Neural cell (in vitro differentiated cells): ENCODE results near the gene GNG7. TPM values are rescaled to one million over a fixed set of nuclear protein-coding genes. Genes with fewer than 3 reads are reported as not detected.
"Not testable (repeated sequence)": the region's sequence is repeated elsewhere in the genome, so short reads cannot be mapped to it uniquely, and the experiment has no call there.

Experiments used
- H2AFZ ChIP-seq: fragments of 200-600, 300-800 bp; sonication (generic), shearing (Covaris generic); 2 replicates; pipeline ENCODE4 v1.6.0; 2014; ENCODE audit warnings: low read depth, mild to moderate bottlenecking, antibody characterized with exemption, low read length, moderate library complexity
- H3F3A ChIP-seq: fragments of 200-600 bp; shearing (Covaris generic); 2 replicates; pipeline ENCODE4 v1.6.1; 2016; ENCODE audit warnings: mild to moderate bottlenecking, moderate library complexity, mixed read lengths, antibody characterized with exemption, low read length; ENCODE audit not compliant: insufficient read depth, poor library complexity, severe bottlenecking
- H3K27ac ChIP-seq: fragments of 200-600, 300-800 bp; sonication (generic), shearing (Covaris generic); 2 replicates; pipeline ENCODE4 v1.5.1; 2014; ENCODE audit warnings: mild to moderate bottlenecking, low read length, moderate library complexity
- H3K27me3 ChIP-seq: fragments of 300-800, 200-600 bp; sonication (generic), shearing (Covaris generic); 2 replicates; pipeline ENCODE4 v1.6.0; 2014; ENCODE audit warnings: mild to moderate bottlenecking, low read depth, low read length, moderate library complexity; ENCODE audit not compliant: insufficient read depth
- H3K36me3 ChIP-seq: fragments of 300-800, 200-600 bp; sonication (generic), shearing (Covaris generic); 2 replicates; pipeline ENCODE4 v1.5.1; 2014; ENCODE audit warnings: mild to moderate bottlenecking, antibody characterized with exemption, low read length, moderate library complexity; ENCODE audit not compliant: insufficient read depth
- H3K4me2 ChIP-seq: fragments of 300-800, 200-600 bp; sonication (generic), shearing (Covaris generic); 2 replicates; pipeline ENCODE4 v1.6.0; 2014; ENCODE audit warnings: mild to moderate bottlenecking, low read length
- H3K4me3 ChIP-seq: fragments of 300-800, 200-600 bp; sonication (generic), shearing (Covaris generic); 2 replicates; pipeline ENCODE4 v1.5.1; 2014; ENCODE audit warnings: mild to moderate bottlenecking, low read length, moderate library complexity
- H3K79me2 ChIP-seq: fragments of 200-600 bp; shearing (Covaris generic); replicated peaks from 2 replicates; pipeline ENCODE4 v1.6.0; 2014; ENCODE audit warnings: mild to moderate bottlenecking, low read length, moderate library complexity; ENCODE audit not compliant: insufficient read depth
- H3K9ac ChIP-seq: fragments of 300-800, 200-600 bp; sonication (generic), shearing (Covaris generic); 2 replicates; pipeline ENCODE4 v1.6.1; 2016; ENCODE audit warnings: mild to moderate bottlenecking, low read length, mixed read lengths
- H3K9me2 ChIP-seq: fragments of 200-600 bp; shearing (Covaris generic); 2 replicates; pipeline ENCODE4 v1.6.1; 2016; ENCODE audit warnings: mild to moderate bottlenecking, low read length, mixed read lengths; ENCODE audit not compliant: insufficient read depth
- H3K9me3 ChIP-seq: fragments of 200-600, 300-800 bp; sonication (generic), shearing (Covaris generic); 2 replicates; pipeline ENCODE4 v1.6.1; 2016; ENCODE audit warnings: mild to moderate bottlenecking, mixed run types, low read length, moderate library complexity, mixed read lengths
- H4K20me1 ChIP-seq: fragments of 200-600 bp; shearing (Covaris generic); 2 replicates; pipeline ENCODE4 v1.6.1; 2016; ENCODE audit warnings: mild to moderate bottlenecking, mixed run types; ENCODE audit not compliant: insufficient read depth
- CTCF ChIP-seq: fragments of 450-650 bp; IDR thresholded peaks from 2 replicates; pipeline ENCODE4 v1.5.1; 2014; ENCODE audit warnings: antibody characterized with exemption, mild to moderate bottlenecking, moderate library complexity; ENCODE audit not compliant: poor library complexity, severe bottlenecking
- EP300 ChIP-seq: fragments of 450-650 bp; conservative IDR thresholded peaks from 2 replicates; pipeline ENCODE4 v1.6.1; 2014; ENCODE audit warnings: antibody characterized with exemption, mild to moderate bottlenecking, moderate library complexity; ENCODE audit not compliant: poor library complexity, severe bottlenecking
- EZH2 ChIP-seq: fragments of 200-600, 300-800 bp; shearing (Covaris generic), sonication (generic); IDR thresholded peaks from 2 replicates; pipeline ENCODE4 v1.6.1; 2014; ENCODE audit warnings: antibody characterized with exemption, low read length, borderline replicate concordance, mild to moderate bottlenecking; ENCODE audit not compliant: insufficient read depth, poor library complexity, severe bottlenecking
- MXI1 ChIP-seq: fragments of 450-650 bp; conservative IDR thresholded peaks from 2 replicates; pipeline ENCODE4 v1.6.1; 2014; ENCODE audit warnings: antibody characterized with exemption, mild to moderate bottlenecking; ENCODE audit not compliant: poor library complexity, severe bottlenecking
- POLR2AphosphoS5 ChIP-seq: IDR thresholded peaks from 2 replicates; pipeline ENCODE4 v1.6.1; 2012
- REST ChIP-seq: IDR thresholded peaks from 2 replicates; pipeline ENCODE4 v1.6.1; 2012; ENCODE audit warnings: borderline replicate concordance
- SMC3 ChIP-seq: fragments of 450-650 bp; conservative IDR thresholded peaks from 2 replicates; pipeline ENCODE4 v1.6.1; 2014; ENCODE audit warnings: antibody characterized with exemption, mild to moderate bottlenecking, moderate library complexity; ENCODE audit not compliant: poor library complexity
- TAF1 ChIP-seq: IDR thresholded peaks from 2 replicates; pipeline ENCODE4 v1.6.1; 2012; ENCODE audit warnings: low read depth
- polyA plus RNA-seq: library from polyadenylated mRNA; depleted of rRNA; stranded (reverse); fragments of >200 nt; gene quantifications from 2 replicates; pipeline ENCODE4 v1.2.3, GENCODE V29; 2014

The GNG7 gene
- polyA plus RNA-seq, 1 donor from 2014 or later = 3.0 TPM

- H3F3A ChIP-seq = no peaks in the 10 kb centered on the region
- H3K9ac ChIP-seq = no peak overlapping the region
- no peaks in the 10 kb centered on the region for H3K9me3 ChIP-seq
- no peaks in the 10 kb centered on the region for H3K9me2 ChIP-seq
- H3K79me2 ChIP-seq = no peaks in the 10 kb centered on the region
- no peak for TF ChIP-seq MXI1
- no peak for TF ChIP-seq EP300
- no peak for TF ChIP-seq CTCF
- TF ChIP-seq REST = no peak
- no peak for TF ChIP-seq SMC3
- no peak for TF ChIP-seq TAF1
- H3K36me3 ChIP-seq = no peaks in the 10 kb centered on the region
- H3K4me3 ChIP-seq = no peak overlapping the region
- no peak overlapping the region for H2AFZ ChIP-seq
- no peaks in the 10 kb centered on the region for H4K20me1 ChIP-seq
- H3K27ac ChIP-seq = no peak overlapping the region
- H3K4me2 ChIP-seq = no peak overlapping the region
- no peaks in the 10 kb centered on the region for H3K27me3 ChIP-seq
Observed at GRCh38 chr19:2608602-2608922, 93.9 kb downstream of the GNG7 start.

- no peaks in the 10 kb centered on the region for H4K20me1 ChIP-seq
- H3K36me3 ChIP-seq = no peaks in the 10 kb centered on the region
- no peak overlapping the region for H3K4me3 ChIP-seq
- no peak overlapping the region for H3K9ac ChIP-seq
- H3K27me3 ChIP-seq = no peaks in the 10 kb centered on the region
- no peak overlapping the region for H3K4me2 ChIP-seq
- no peaks in the 10 kb centered on the region for H3F3A ChIP-seq
- no peak overlapping the region for H3K27ac ChIP-seq
- no peaks in the 10 kb centered on the region for H3K9me3 ChIP-seq
- no peaks in the 10 kb centered on the region for H3K9me2 ChIP-seq
- TF ChIP-seq EP300 = no peak
- TF ChIP-seq REST = no peak
- TF ChIP-seq POLR2AphosphoS5 = no peak
- no peak for TF ChIP-seq EZH2
- H2AFZ ChIP-seq = no peak overlapping the region
- H3K79me2 ChIP-seq = no peaks in the 10 kb centered on the region
Observed at GRCh38 chr19:2607712-2608601, 94.5 kb downstream of the GNG7 start.

GRCh38 chr19:2606774-2607173, 95.7 kb downstream of the GNG7 start:
- not testable (repeated sequence) for H3K36me3 ChIP-seq, H4K20me1 ChIP-seq, H3K4me3 ChIP-seq, H3K27me3 ChIP-seq, H3K79me2 ChIP-seq, H3K27ac ChIP-seq, H3K9me2 ChIP-seq, H2AFZ ChIP-seq, H3K9ac ChIP-seq, H3F3A ChIP-seq, H3K4me2 ChIP-seq, H3K9me3 ChIP-seq

GRCh38 chr19:2605889-2606288, 96.6 kb downstream of the GNG7 start:
- not testable (repeated sequence) for H3K27me3 ChIP-seq, H3K9me3 ChIP-seq, H3K79me2 ChIP-seq, H3K4me2 ChIP-seq, H3K4me3 ChIP-seq, H2AFZ ChIP-seq, H3F3A ChIP-seq, H3K9me2 ChIP-seq, H3K36me3 ChIP-seq, H3K9ac ChIP-seq, H4K20me1 ChIP-seq, H3K27ac ChIP-seq
